GM19452 (cell line): Measurements from ENCODE around the gene LETM1.

ENCODE experiments used
- ATAC-seq: cut with Tn5 transposase; IDR thresholded peaks from one replicate; pipeline ENCODE4 v1.9.1; 2021; ENCODE audit not compliant: unreplicated experiment

The LETM1 gene

GRCh38 chr4:1830234-1830633, 25.7 kb downstream of the LETM1 start:
- ATAC-seq, result no peak

- no peak for ATAC-seq
Observed at GRCh38 chr4:1826531-1827350, 29.2 kb downstream of the LETM1 start.

GRCh38 chr4:1825326-1825725, 30.6 kb downstream of the LETM1 start:
- ATAC-seq, result no peak

DNA sequence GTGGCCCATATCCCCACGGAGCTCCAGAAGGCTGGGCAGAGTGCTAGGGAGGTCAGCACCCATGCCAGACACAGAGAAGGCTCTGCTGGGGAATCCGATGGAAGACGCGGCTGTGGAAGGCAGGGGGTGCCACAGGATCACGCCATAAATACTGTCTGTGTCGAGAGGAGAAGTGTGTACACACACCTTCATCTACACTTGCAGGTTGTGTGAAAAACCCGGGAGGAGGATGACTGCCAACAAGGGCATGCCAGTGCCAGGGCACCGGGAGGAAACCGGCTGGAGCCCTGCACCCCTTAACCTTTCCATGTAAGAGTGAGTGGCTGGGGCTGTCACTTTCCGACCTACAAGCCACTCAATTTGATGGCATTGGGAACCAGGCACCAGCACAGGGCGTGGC, 31.2 kb downstream of the LETM1 start:
- no peak for ATAC-seq

DNA sequence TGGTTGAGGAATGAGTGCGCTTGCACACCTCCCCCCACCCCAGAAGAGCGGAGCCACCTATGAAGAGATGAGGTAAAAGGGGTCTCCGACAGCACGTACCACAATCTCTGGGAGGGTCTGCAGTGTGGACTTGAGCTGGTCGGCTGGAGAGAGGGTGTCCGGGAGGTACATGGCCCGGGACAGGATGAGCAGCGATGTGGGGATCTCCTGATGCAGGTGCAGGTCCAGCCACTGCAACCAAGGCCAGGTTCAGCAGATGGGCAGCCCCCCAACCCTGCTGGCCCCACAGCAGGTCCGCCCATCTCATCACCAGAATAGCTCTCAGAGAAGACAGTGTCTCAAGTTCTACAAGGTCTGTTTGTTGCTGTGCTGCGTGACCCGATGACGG, 32.4 kb downstream of the LETM1 start:
- ATAC-seq, result no peak

DNA sequence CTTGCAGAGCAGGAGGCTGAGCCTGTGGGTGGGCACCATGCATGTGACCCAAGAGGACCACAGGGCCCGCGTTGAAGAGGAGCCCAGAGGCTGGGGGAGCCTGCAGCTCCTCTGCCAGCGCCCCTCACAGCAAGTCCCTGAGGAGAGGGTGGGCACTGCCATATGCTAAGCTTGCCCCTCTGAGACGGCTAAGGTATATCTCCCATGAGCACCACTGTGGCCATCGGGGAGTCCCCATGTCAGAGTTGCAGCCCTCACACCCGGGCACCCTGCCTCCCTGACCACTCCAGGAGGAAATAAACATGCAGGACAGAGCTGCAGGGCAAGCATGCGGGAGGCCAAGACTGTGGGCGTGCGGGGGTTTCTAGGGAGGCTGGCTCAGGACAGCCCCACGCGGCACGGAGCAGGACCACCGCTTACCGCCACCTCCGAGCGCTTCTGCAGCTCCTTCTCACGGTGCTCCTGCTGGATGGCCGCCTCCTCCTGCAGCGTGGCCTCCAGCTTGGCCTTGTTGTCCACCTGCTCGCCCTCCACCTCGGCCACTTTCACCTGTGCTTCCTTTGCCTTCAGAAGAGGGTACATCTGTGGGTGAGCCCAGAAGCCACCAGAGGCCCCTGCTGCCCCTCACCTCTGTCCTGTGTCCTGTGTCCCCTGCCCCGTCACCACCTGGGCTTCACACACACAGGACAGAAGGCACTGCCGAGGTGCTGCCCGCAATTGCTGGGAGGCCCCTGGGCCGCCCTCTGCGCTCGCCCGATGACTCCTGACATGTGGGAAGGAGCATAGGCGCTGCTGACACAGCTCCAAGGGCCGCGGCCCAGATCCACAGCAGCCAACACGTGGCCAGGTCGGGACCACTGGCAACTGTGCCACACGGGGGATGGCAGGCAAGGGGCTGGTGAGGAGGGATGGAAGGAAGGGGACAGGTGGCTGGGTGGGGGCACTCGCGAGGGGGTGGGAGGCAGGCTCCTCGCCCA, 33.1 kb downstream of the LETM1 start:
- ATAC-seq, result no peak

DNA sequence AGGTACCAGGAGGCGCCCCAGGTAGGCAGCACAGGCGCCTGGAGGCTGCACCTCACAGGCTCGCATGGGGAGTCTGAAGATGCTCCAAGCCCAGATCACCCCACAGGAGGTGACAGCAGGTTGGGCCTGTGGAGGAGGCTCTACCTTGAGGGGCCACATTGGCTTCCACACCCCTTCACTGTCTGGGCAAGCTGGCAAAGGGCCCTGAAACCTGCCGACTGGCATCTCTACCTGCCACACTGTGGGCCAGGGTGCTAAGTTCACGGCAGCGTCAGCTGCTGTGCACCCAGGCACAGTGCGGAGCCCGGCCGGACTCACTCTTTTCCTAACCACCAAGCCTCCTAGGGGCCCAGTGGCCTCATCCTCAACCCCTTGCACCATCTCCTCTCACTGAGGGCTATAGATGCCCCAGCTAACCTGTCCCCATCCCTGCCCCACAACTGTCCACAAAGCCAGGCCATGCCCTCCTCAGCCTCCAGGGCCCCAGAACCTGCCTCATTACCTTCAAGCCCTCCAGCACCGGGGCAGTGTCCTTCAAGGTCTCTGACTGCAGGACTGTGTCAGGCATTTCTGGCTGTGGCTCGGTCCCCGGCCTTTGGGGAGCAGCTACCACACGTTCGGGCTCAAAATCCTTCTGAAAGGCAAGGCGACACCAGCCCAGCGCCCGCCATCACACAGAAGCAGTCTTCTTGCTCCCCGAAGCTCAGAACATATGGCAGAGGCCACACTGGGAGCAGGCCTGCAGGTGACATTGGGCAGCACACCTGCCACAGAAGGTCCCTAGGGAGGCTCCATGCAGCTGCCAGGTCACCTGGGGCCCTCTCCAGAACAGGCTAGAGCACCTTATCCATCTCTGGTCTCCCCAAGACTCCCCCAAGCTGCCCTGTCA, 34.0 kb downstream of the LETM1 start:
- ATAC-seq, result no peak

GRCh38 chr4:1819816-1820215, 36.1 kb downstream of the LETM1 start:
- no peak for ATAC-seq

GRCh38 chr4:1819284-1819683, 36.7 kb downstream of the LETM1 start:
- no peak for ATAC-seq

- ATAC-seq, result no peak
Observed at GRCh38 chr4:1815997-1816860, 39.7 kb downstream of the LETM1 start.

DNA sequence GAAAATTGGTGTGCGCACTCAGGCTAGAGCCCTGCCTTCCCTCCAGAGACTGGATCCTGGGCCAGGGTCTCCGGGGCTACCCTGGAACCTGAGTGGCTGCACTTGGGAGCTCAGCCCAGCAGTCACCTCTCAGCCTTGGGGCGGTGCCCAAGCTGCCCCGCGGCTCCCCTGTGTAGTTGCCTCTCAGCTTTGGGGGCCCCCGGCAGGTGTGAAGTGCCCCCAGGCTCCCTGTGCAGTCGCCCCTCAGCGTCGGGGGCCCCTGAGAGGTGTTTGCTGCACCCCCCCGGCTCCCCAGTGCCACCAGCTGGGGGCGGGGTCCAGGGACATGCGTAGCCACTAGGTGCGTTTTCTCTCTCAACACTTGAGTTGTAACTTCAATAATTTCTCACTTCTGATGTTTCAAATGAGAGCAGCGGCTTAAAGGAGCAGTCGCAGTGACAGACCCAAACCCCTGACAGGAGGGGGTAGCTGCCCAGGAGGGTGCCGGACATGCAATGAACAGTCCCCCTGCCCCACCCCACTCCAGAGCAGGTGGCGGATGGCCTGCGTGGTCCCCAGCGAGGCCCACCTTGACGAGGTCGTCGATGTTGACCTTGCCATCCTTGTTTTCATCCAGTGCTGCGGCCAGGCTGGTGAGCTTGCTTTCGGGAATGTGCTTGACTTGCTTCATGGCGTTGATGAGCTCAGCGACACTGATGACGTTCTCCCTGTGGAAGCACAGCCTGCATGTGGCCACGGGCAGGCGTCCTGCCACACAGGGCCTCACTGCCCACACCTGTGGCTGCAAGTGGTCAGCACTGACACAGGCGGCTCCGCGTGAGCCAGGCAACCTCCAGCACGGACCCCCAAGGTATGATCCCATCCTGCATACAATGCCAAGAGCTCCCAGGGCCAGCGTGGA, 40.6 kb downstream of the LETM1 start:
- no peak for ATAC-seq

- ATAC-seq, result no peak
Observed at GRCh38 chr4:1814453-1814852, 41.5 kb downstream of the LETM1 start.

DNA sequence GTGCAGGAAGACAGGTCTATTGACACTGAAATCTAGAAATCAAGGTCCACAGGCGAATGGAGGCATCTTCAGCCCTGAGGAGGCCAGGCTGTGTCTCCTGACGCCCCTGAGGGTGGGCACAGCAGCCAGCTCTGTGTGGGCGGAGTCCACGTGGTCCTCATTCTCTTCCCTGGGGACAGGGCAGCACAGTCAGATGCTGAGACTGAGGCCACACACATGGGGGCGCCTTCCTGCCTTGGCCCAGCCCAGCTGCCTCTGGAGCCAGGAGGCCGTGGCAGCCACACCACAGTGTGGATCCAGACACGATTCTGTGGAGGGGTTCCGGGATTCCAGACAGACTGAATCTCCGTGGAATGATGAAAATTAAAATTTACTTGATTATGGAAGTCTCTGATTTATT, 42.0 kb downstream of the LETM1 start:
- no peak for ATAC-seq

DNA sequence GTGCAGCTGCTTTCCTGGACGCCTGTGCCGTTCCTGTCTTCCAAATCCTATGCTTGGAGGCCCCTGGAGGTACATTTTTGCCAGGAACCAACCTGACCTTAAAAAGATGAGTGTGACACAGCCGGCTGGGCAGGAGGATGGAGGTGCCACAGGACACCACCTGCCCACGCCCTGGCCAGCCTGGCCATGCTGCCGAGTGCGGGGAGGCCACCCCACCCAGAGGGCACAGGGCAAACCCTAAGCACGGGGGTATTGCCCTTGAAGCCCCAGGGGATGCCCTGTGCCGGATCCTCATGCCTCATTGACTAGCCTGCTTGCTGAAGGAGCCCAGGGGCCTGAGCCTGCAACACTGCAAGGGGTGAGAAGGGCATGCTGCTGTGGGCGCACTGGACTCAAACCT, 42.7 kb downstream of the LETM1 start:
- no peak for ATAC-seq

DNA sequence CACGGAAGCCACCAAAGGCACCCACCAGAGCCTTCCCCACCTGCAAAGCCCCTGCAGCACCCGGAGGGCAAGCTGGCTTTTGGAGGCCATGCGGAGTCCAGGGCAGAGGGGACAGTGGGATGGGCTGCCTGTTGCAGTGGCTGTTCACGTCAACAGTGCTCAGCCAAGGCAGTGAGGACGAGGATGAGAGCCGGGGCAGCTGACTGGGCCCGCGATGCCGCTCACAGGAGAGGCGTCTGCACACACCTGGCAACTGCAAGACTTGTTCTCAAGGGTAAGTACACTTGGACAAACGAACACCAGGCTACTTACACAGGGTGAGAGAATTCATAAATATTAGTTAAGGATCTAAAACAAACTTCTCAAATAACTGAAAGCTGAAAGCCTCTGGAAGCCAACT, 43.2 kb downstream of the LETM1 start:
- ATAC-seq, result no peak

DNA sequence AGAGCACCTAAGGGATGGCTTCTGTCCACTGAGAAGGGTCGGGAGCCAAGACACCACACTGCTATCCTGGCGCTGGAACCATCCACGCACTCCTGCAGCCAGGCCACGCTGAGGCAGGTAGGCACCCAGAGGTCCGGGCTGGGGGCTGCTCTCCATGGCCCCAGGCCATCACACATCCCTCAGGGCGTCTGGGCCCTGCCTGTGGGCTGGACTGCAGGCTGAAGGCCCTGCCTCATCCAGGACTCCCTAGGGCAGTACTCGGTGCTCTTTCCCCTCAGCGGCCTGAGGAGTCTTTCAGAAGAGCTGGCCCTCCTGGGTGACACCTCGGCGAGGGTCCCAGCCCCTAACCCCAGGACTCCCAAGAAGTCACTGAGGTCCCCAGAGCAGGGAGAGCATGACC, 45.2 kb downstream of the LETM1 start:
- no peak for ATAC-seq

GRCh38 chr4:1809754-1810502, 46.0 kb downstream of the LETM1 start:
- no peak for ATAC-seq
